ENCODE data around the gene MSH5. TPM values are rescaled to one million over a fixed set of nuclear protein-coding genes. Genes with fewer than 3 reads are reported as not detected.

The MSH5 gene
- total and polyA plus RNA-seq, 2 of the 13 experiments (the other 11 are each of a cell fraction or from before 2014, with no cell fraction given) = 10.2 to 38.7 TPM

- no peak for TF ChIP-seq ZNF180 (CRISPR knock-in tag; IDR thresholded peaks at IDR 0.05; ENCODE audit: borderline replicate concordance, low read depth)
- TF ChIP-seq ZNF256 (CRISPR knock-in tag; conservative IDR thresholded peaks at IDR 0.05) = no peak
- TF ChIP-seq ZNF160 (CRISPR knock-in tag; IDR thresholded peaks at IDR 0.05) = no peak
- peak; percentile 75; the same call in 1 of the 2 replicates for TF ChIP-seq YEATS2 (CRISPR knock-in tag; IDR thresholded peaks at IDR 0.05; ENCODE audit: borderline replicate concordance)
- 0 out of 2 replicates have a peak, but pooled peaks have one; percentile 48 for TF ChIP-seq AHR (CRISPR knock-in tag; IDR thresholded peaks at IDR 0.05)
- TF ChIP-seq HNRNPL (IDR thresholded peaks at IDR 0.05; ENCODE audit: low read depth, low read length) = no peak
- no peak for TF ChIP-seq ZSCAN12 (CRISPR knock-in tag; IDR thresholded peaks at IDR 0.05)
- peak; percentile 61; the same call in 1 of the 2 replicates for TF ChIP-seq MIER2 (CRISPR knock-in tag; IDR thresholded peaks at IDR 0.05)
- TF ChIP-seq HMGXB3 (CRISPR knock-in tag; IDR thresholded peaks at IDR 0.05; ENCODE audit: borderline replicate concordance) = no peak; the same call in 1 of the 2 replicates
- TF ChIP-seq ZBTB3 (CRISPR knock-in tag; IDR thresholded peaks at IDR 0.05; ENCODE audit: borderline replicate concordance, low read depth) = no peak
- TF ChIP-seq RXRB (CRISPR knock-in tag; IDR thresholded peaks at IDR 0.05; ENCODE audit: borderline replicate concordance) = no peak; the same call in 1 of the 2 replicates
- no peak for TF ChIP-seq GPBP1L1 (CRISPR knock-in tag; IDR thresholded peaks at IDR 0.05)
- TF ChIP-seq ERF (CRISPR knock-in tag; IDR thresholded peaks at IDR 0.05) = peak; percentile 88
- 0 out of 2 replicates have a peak, but pooled peaks have one; percentile 50 for TF ChIP-seq ZNF572 (CRISPR knock-in tag; IDR thresholded peaks at IDR 0.05)
- TF ChIP-seq KDM5B (CRISPR knock-in tag; IDR thresholded peaks at IDR 0.05; ENCODE audit: borderline replicate concordance) = peak; percentile 77; the same call in 1 of the 2 replicates
- TF ChIP-seq STAG1 (CRISPR knock-in tag; IDR thresholded peaks at IDR 0.05) = peak; percentile 91
- no peak for TF ChIP-seq ZNF546 (CRISPR knock-in tag; conservative IDR thresholded peaks at IDR 0.05)
- no peak for TF ChIP-seq ZNF747 (CRISPR knock-in tag; IDR thresholded peaks at IDR 0.05; ENCODE audit: borderline replicate concordance)
- TF ChIP-seq ZNF674 (CRISPR knock-in tag; IDR thresholded peaks at IDR 0.05; ENCODE audit: low read depth) = no peak
- TF ChIP-seq ZSCAN31 (CRISPR knock-in tag; IDR thresholded peaks at IDR 0.05; ENCODE audit: low read depth) = no peak
- no peak for TF ChIP-seq E2F2 (CRISPR knock-in tag; IDR thresholded peaks at IDR 0.05; ENCODE audit: borderline replicate concordance)
Measured at GRCh38 chr6:31769684-31770371, 30.0 kb downstream of the MSH5 start (continued).

All from HepG2 (cell line).